ENCODE results near the gene OTOA.

GRCh38 chr16:21697032-21697431, 33.3 kb downstream of the OTOA start:
- TF ChIP-seq POLR2A (IDR thresholded peaks at IDR 0.05) (no peak), CTCF (IDR thresholded peaks at IDR 0.05) (no peak)
